Kidney (tissue), 14 donors: ENCODE data around the gene SCGN. TPM values are rescaled to one million over a fixed set of nuclear protein-coding genes. Genes with fewer than 3 reads are reported as not detected.

Source experiments
- DNase-seq, 5 donors: peaks; one replicate each; pipeline ENCODE4 v3.0.0-alpha.2; 2013 to 2020
- FAIRE-seq: peaks from 2 replicates; lab custom pipeline; 2012; peaks lifted over from hg19 to GRCh38; lab: Jason Lieb, UNC
- H3K27ac ChIP-seq, 2 donors: one replicate each; pipeline ENCODE4 v1.7.0; 2013; ENCODE audit warnings: low read depth in 2 of 2, low read length in 2 of 2, inconsistent platforms in 1 of 2
- H3K27me3 ChIP-seq: one replicate; pipeline ENCODE4 v1.7.1; 2013; ENCODE audit warnings: low read length, inconsistent platforms; ENCODE audit not compliant: control insufficient read depth, insufficient read depth
- H3K36me3 ChIP-seq, 3 donors: one replicate each; pipeline versions ENCODE4 v1.7.0 to v1.7.1; 2013; ENCODE audit warnings: low read length in 3 of 3, control low read depth in 1 of 3, inconsistent platforms in 1 of 3; ENCODE audit not compliant: insufficient read depth in 3 of 3, control insufficient read depth in 2 of 3
- H3K4me1 ChIP-seq, 3 donors: one replicate each; pipeline versions ENCODE4 v1.7.0 to v1.7.1; 2013; ENCODE audit warnings: low read length in 3 of 3, inconsistent platforms in 1 of 3, low read depth in 1 of 3; ENCODE audit not compliant: control insufficient read depth in 2 of 3, insufficient read depth in 2 of 3
- H3K4me3 ChIP-seq, 3 donors: one replicate each; pipeline versions ENCODE4 v1.7.0 to v1.8.1; 2013; ENCODE audit warnings: low read length in 3 of 3, control low read depth in 1 of 3, inconsistent platforms in 1 of 3
- H3K9ac ChIP-seq, 3 donors: one replicate each; pipeline versions ENCODE4 v1.7.0 to v1.7.1; 2013; ENCODE audit warnings: low read length in 3 of 3, control low read depth in 1 of 3, inconsistent platforms in 1 of 3
- H3K9me3 ChIP-seq, 3 donors: one replicate each; pipeline versions ENCODE4 v1.7.0 to v1.7.1; 2013; ENCODE audit warnings: low read length in 3 of 3, control low read depth in 1 of 3, inconsistent platforms in 1 of 3; ENCODE audit not compliant: control insufficient read depth in 2 of 3, insufficient read depth in 1 of 3
- intact Hi-C: fragments of 100-400 bp; cut with DNase I; formaldehyde crosslinking; loops from one replicate; pipeline ENCODE4 v1.11.1; 2022
- polyA plus RNA-seq: library from polyadenylated mRNA; stranded (reverse); fragments of 350-450 nt; fragmentation: Illumina TruSeq; extraction: RNeasy Lipid Tissue Mini Kit (QIAGEN cat#74804); gene quantifications from one replicate; pipeline ENCODE4 v1.2.3, GENCODE V29; 2014; ENCODE audit warnings: low read depth, low replicate concordance; ENCODE audit not compliant: insufficient read depth
- total RNA-seq: library from RNA; stranded (reverse); fragmentation: NEBNext Ultra II Directional; extraction: Animal tissue kit (Norgen Biotek cat#: 25700); gene quantifications from one replicate; pipeline ENCODE4 v1.2.1, GENCODE V29; 2021
- TF ChIP-seq, protein P1 (sequence below): IDR thresholded peaks from 3 replicates; pipeline ENCODE4 v1.5.1; 2012; ENCODE audit warnings: mild to moderate bottlenecking, moderate library complexity, borderline replicate concordance; ENCODE audit not compliant: insufficient read depth; ENCODE audit errors: extremely low read depth
- donor health status: control.
- donor health status: control.
- donor health status: control.
- donor health status: control.
- donor health status: control.
- donor health status: DM: yes; HTN: yes; CAD: no.
- donor health status: Normal renal cell carcinoma (clear cell type).

Gene SCGN
- total and polyA plus RNA-seq, 2 donors from 2014 or later = 0.90 to 8.7 TPM

DNA sequence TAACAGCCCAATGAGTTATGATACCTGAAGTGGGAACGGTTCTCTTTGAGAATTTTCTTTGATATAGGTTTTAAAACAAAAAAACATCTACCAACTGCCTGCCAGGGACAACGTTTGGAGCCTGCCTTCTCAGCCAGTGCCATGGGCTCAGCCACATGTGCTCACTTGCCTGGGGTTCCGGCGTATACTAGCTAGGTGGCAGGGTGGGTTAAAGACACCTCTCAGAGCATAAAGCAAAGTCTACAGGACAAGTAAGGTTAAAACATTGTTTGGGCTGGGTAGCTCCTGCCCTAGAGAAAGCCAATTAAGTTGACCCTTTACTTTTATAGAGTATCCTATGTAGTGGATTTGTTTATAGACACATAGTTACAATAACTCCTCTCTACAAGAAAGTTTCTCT is 38.0 kb upstream of the SCGN start:
- intact Hi-C loops = no loop called here
- TF ChIP-seq, protein P1, sequence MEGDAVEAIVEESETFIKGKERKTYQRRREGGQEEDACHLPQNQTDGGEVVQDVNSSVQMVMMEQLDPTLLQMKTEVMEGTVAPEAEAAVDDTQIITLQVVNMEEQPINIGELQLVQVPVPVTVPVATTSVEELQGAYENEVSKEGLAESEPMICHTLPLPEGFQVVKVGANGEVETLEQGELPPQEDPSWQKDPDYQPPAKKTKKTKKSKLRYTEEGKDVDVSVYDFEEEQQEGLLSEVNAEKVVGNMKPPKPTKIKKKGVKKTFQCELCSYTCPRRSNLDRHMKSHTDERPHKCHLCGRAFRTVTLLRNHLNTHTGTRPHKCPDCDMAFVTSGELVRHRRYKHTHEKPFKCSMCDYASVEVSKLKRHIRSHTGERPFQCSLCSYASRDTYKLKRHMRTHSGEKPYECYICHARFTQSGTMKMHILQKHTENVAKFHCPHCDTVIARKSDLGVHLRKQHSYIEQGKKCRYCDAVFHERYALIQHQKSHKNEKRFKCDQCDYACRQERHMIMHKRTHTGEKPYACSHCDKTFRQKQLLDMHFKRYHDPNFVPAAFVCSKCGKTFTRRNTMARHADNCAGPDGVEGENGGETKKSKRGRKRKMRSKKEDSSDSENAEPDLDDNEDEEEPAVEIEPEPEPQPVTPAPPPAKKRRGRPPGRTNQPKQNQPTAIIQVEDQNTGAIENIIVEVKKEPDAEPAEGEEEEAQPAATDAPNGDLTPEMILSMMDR = no peak
- peaks cover 0 to 4% (median 3%) of the 10 kb centered on the region in 3 donors for H3K36me3 ChIP-seq
- no peak for FAIRE-seq
- no peak overlapping the region for H3K9ac ChIP-seq
- H3K4me1 ChIP-seq = no peaks in the 10 kb centered on the region
- H3K27me3 ChIP-seq = no peaks in the 10 kb centered on the region
- no peak for DNase-seq
- no peak overlapping the region for H3K27ac ChIP-seq
- no peak overlapping the region for H3K4me3 ChIP-seq
- H3K9me3 ChIP-seq = no peaks in the 10 kb centered on the region

DNA sequence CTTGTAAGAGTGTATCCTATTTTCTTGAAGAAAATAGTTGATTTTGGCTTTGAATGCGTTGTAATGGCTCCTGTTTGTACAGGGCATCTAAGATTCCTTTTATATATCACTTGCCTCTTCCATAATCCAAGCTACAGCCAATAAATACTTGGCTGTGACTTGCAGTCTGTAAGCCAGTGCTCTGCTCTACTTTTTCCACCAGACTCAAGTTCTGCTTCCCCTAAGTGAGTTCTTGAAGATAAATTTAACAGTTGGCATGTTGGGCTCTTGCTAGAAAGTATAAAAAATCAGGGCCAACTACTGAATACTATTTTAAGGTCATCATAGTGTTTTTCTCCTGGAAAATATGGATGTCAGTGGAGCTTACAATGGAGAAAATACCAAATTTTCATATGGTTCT is 36.5 kb upstream of the SCGN start:
- no peak for DNase-seq
- H3K36me3 ChIP-seq = peaks cover 0 to 4% (median under 1%) of the 10 kb centered on the region in 3 donors
- TF ChIP-seq, protein P1 = no peak
- FAIRE-seq = no peak
- H3K27me3 ChIP-seq = no peaks in the 10 kb centered on the region
- no peaks in the 10 kb centered on the region for H3K9me3 ChIP-seq
- H3K4me1 ChIP-seq = no peaks in the 10 kb centered on the region
- intact Hi-C loops = no loop called here
- no peak overlapping the region for H3K27ac ChIP-seq
- no peak overlapping the region for H3K9ac ChIP-seq
- no peak overlapping the region for H3K4me3 ChIP-seq

DNA sequence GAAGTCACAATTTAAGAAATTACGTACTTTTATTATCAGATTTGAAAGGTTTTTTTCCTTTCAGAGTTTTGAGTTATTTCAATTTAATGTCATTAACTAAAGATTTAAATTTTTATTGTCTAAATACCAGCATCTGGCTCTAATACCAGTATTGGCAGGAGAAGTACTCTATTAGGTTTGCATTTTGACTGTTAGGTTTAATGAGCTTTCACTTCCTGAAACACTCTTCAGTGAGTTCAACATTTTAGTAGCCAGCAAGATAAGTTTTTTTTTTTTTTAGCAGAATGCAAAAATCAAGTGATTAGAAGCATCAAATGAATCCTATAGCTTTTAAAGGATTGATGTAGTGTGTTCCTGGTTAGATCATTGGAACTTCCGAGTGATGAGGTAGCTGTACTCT is 34.0 kb upstream of the SCGN start:
- intact Hi-C loops = no loop called here
- DNase-seq = no peak
- Histone ChIP-seq H3K4me1 (no peaks in the 10 kb centered on the region), H3K9ac (no peak overlapping the region), H3K4me3 (no peak overlapping the region), H3K27me3 (no peaks in the 10 kb centered on the region), H3K27ac (no peak overlapping the region), H3K9me3 (no peaks in the 10 kb centered on the region), H3K36me3 (peaks cover 0 to 2% (median 2%) of the 10 kb centered on the region in 3 donors)
- TF ChIP-seq, protein P1 = no peak
- no peak for FAIRE-seq

DNA sequence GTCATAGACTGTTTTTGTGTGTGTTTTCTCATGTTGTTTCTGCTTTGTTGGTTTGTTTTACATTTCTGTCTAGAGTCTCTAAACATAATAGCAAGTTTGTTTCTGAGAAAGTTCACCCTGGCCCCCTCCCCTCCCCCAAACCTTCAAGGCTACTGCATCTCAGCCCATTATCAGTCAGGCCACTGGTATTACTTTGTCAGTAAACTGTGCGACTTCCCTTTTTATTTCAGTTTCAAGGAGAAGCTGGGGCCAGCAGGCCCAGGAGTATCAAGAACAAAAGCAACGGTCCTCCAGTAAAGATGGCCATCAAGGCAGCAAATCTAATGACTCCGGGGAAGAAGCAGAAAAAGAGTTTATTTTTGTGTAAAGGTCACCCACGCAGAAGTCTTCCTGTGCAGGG is 32.8 kb upstream of the SCGN start:
- Histone ChIP-seq H3K27me3 (no peaks in the 10 kb centered on the region), H3K9ac (no peak overlapping the region), H3K9me3 (no peaks in the 10 kb centered on the region), H3K4me1 (no peaks in the 10 kb centered on the region), H3K36me3 (peaks cover 0 to 2% (median 2%) of the 10 kb centered on the region in 3 donors), H3K4me3 (no peak overlapping the region), H3K27ac (no peak overlapping the region)
- TF ChIP-seq, protein P1 = no peak
- intact Hi-C loops = no loop called here
- DNase-seq (no peak), FAIRE-seq (no peak)
